HG03432 (cell line): ENCODE results near the gene TCF4.

Experiments used
- ATAC-seq: cut with Tn5 transposase; IDR thresholded peaks from one replicate; pipeline ENCODE4 v1.9.1; 2021; ENCODE audit warnings: mild to moderate bottlenecking, moderate library complexity; ENCODE audit not compliant: unreplicated experiment

Gene TCF4

DNA sequence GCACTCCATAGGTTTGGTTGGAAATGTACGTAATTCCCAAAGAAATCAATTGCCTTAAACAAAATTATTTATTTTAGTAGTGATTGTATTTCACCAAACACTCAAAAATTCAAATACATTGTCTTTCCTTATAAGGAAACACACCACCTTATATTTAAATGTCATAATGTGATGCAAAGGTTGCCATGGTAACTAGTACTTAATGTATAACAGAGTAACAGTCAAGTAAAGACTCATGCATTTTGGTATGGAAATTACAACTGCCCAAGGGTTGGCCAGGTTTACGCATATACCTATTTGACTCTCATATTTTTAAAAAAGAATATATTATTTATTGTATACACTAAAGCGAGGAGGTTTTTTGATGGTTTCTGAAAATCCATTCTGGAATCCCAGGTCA lies 231.2 kb downstream of the TCF4 start:
- no peak for ATAC-seq

GRCh38 chr18:55355223-55355622 lies 232.8 kb downstream of the TCF4 start:
- no peak for ATAC-seq

DNA sequence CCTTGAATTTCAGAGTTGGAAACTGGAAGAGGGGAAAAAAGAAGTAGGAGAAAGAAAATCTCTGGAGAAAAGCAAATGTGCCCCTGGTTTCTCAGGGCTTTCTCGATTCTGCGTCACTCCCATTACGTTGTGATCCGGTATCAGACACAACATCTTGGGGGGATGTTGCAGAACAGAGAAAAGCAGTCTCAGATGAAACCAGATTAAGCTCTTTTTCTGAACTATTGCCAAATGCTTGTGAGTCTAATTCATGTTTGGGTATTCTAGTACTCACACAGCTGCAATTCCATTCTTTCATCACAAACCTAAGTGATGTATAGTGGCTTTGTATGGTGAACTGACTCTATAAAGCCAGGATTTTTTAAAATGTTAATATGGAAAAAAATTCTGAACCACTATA lies 233.2 kb downstream of the TCF4 start:
- ATAC-seq = no peak

- no peak for ATAC-seq
Observed at GRCh38 chr18:55353806-55354205, 234.2 kb downstream of the TCF4 start.

DNA sequence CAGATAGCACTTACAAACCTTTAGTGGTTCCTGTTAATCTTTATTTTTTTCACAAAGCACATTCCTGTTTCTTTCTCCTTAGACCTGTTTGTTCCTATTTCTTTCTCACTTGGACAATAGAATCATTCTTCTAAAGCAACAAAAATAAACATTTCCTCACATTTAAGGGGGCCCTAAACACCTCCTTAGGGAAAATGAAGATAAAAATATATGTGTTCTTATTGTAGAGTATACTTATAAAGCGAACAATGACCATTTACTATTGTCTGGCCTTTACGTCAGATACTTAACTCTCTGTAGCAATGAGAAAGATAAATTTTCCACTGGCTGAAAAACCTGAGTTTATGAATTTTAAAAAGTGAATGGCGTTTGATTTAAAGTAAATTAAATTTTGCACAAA lies 234.6 kb downstream of the TCF4 start:
- ATAC-seq = no peak

- ATAC-seq = peak; percentile 75
Observed at GRCh38 chr18:55351980-55352714, 235.8 kb downstream of the TCF4 start.

GRCh38 chr18:55351241-55351691 lies 236.7 kb downstream of the TCF4 start:
- no peak for ATAC-seq

DNA sequence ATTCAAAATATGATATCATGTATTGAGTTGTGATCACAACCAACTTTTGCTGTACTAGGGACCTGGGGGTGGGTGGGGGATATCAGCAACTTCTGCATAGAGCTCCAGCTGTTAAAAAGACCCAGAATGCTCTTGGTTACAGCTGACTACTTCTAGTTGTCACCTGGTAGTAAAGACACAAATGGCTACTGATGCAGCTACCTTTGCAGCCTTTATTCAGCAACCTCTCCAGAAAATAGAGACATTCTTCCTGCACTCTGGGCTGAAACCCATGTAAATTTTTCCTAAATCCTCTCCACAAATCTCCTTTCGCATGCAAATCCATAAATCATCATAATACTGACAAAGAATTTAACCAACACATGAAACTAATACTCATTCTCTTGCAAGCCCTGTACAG lies 238.3 kb downstream of the TCF4 start:
- ATAC-seq = no peak

GRCh38 chr18:55346961-55347740 lies 240.8 kb downstream of the TCF4 start:
- ATAC-seq = no peak

- no peak for ATAC-seq
Observed at GRCh38 chr18:55346387-55346786, 241.6 kb downstream of the TCF4 start.

- no peak for ATAC-seq
Observed at GRCh38 chr18:55345103-55345950, 242.7 kb downstream of the TCF4 start.

GRCh38 chr18:55343396-55344073 lies 244.5 kb downstream of the TCF4 start:
- ATAC-seq = peak; percentile 80

- no peak for ATAC-seq
Observed at GRCh38 chr18:55340998-55341397, 247.0 kb downstream of the TCF4 start.

DNA sequence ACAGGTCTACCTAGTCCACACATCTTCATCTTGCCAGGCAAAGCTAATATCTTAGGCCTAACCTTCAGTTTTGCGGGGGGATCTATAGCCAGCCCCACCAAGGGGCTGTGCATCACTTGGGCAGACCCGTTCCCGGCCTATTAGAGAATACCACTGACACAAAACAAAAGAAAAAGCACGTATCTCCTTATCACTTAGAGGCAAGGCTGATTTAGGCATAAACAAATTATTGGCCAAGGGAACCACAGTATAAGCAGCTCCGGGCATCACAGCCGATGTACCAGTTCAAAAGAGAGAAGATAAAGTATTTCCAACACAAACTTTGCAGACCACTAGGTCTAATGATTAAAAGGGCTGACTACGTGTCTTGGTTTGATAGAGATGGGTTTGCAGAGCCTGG lies 248.0 kb downstream of the TCF4 start:
- no peak for ATAC-seq

DNA sequence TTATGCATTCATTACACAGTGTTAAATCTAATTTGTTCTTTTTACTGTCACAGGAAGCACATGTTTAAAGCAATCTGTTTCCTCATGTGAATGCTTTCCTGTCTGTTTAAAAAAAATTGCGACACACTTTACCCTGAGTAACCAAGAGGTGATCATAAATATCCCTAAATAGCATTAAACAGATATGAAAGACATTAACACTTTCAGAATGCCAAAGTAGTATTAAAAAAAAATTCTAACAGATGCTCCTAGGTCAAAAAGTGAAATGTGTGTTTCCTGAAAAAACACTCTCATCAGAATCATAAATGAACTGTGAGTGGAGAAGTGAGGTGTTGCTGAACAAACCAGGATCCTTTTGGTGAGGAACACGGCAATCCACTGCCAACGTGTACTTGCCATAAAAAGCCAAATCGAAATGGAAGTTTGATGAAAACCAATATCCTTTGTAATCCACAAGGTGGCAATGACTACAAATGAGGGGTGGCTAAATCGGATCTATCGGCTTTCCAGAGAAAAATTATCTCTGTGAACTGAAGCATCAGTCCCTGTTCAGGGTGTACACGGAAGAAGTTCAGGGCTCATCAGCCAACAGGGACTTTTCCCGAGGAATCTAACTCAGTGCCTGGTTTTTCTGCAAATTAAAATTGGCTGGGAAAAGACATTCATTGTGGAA lies 248.9 kb downstream of the TCF4 start:
- no peak for ATAC-seq

DNA sequence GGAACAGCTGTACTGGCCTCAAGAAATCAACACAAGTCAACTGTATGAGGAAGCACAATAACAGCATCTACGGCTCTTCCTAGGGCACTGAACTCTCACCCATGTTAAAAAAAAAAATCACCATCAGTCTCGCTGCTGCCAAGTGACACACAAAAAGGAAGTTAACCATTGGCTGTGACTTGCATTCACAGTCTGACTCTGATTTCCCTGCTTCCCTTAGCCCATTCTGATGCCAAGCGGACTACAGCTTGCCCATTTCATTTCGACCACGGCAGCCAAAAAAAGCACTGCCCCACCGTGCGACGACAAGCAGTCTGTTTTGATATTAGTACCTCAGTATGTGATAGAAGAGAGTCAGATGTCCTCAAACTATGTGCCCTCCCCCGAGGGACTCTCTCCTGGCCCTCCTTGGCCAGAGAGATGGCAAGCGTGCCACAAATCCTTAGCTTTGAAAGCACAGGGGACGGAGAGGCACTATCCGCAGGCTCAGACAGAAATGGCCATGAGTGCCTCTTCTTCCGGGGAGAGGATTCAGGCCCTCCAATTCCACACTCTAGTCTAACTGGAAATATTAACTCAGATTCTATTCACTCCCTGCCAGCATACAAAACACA lies 250.0 kb downstream of the TCF4 start:
- no peak for ATAC-seq

DNA sequence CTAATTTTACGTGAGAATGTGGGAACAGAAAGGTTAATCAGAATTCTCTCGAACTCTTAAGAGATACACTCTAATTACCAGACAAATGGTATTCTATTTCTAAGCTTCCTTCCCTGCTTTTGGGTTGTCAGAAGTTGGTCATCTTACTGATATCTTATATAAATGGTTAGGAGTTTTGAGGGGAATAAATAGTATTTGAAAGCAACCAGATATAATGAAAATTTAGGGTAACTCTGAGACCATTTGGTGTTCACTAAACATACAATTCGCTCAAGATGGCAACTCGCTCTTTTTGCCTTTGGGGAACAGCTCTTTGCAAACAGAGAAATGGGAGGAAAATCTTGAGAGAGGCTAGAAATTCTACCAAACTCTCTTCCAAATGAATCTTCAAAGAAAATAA lies 250.9 kb downstream of the TCF4 start:
- ATAC-seq = no peak

DNA sequence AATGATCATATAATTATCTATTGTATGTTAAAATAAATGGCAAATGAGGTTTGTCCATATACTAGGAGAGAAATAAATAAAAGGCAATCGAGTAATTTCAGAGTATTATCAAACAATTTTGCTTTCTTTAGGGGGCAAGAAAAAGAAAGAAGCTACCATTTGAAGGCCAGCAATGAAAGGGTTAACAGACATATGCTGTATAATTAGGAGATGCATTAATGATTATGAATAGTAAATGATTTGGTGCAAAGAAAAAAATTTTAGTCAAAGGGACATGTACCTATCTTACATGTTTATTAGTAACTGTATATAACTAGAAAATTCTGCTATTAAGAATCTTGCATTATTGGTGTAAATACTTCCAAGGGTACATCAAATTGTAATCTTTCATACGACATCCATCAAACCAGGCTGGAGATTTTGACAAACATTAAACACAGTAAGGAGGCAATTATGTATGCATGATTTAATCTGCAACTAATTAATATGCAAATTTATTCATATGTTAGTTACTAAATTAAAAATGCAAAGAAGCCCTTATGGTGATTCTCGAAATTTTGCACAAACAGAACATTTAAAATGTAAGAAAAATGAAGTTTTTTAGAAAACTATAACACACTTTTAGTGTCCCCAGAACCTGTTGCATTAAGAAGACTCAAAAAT lies 251.4 kb downstream of the TCF4 start:
- no peak for ATAC-seq

GRCh38 chr18:55334875-55335274 lies 253.1 kb downstream of the TCF4 start:
- ATAC-seq = no peak
